Memory B cell (primary cell): ENCODE results near the gene MDN1.
A peak's percentile ranks its signal among the peaks of the same experiment; 100 is the strongest.
"Not testable (repeated sequence)": the region's sequence is repeated elsewhere in the genome, so short reads cannot be mapped to it uniquely, and the experiment has no call there.

Experiments
- ATAC-seq: fragments of 150-1000 bp; cut with Tn5 transposase; 2 replicates; pipeline ENCODE4 v1.10.0; 2021; ENCODE audit warnings: low read depth, mild to moderate bottlenecking, moderate library complexity
- DNase-seq, 2 donors: peaks; one replicate each; pipeline ENCODE4 v3.0.0; 2022; ENCODE audit warnings: low spot score in 2 of 2
- H3K27ac Mint-ChIP-seq: one replicate; pipeline ENCODE4 v1.8.0; 2022; ENCODE audit warnings: mild to moderate bottlenecking, moderate library complexity, mixed read lengths
- H3K27me3 Mint-ChIP-seq: one replicate; pipeline ENCODE4 v1.8.0; 2022; ENCODE audit warnings: mixed read lengths
- H3K36me3 Mint-ChIP-seq: one replicate; pipeline ENCODE4 v1.8.0; 2022; ENCODE audit warnings: mild to moderate bottlenecking, mixed read lengths
- H3K4me1 Mint-ChIP-seq: one replicate; pipeline ENCODE4 v1.8.0; 2022; ENCODE audit warnings: mixed read lengths
- H3K4me3 Mint-ChIP-seq: one replicate; pipeline ENCODE4 v1.8.0; 2022; ENCODE audit warnings: mild to moderate bottlenecking, moderate library complexity, mixed read lengths
- H3K9me3 Mint-ChIP-seq: one replicate; pipeline ENCODE4 v1.8.0; 2022; ENCODE audit warnings: mixed read lengths

Gene MDN1

GRCh38 chr6:89794324-89794723, 25.3 kb downstream of the MDN1 start:
- no peaks in the 10 kb centered on the region for H3K27me3 Mint-ChIP-seq
- H3K36me3 Mint-ChIP-seq: peaks cover 25% of the 10 kb centered on the region
- DNase-seq (no peak), ATAC-seq (no peak)
- H3K27ac Mint-ChIP-seq: no peak overlapping the region
- H3K4me3 Mint-ChIP-seq: no peak overlapping the region
- peaks cover 13% of the 10 kb centered on the region for H3K4me1 Mint-ChIP-seq
- no peaks in the 10 kb centered on the region for H3K9me3 Mint-ChIP-seq

- no peaks in the 10 kb centered on the region for H3K9me3 Mint-ChIP-seq
- no peak for DNase-seq
- no peak for ATAC-seq
- H3K4me3 Mint-ChIP-seq: no peak overlapping the region
- no peaks in the 10 kb centered on the region for H3K27me3 Mint-ChIP-seq
- H3K4me1 Mint-ChIP-seq: peaks cover 13% of the 10 kb centered on the region
- peaks cover 29% of the 10 kb centered on the region for H3K36me3 Mint-ChIP-seq
- H3K27ac Mint-ChIP-seq: no peak overlapping the region
Measured at GRCh38 chr6:89793586-89793985, 26.0 kb downstream of the MDN1 start.

- peak overlapping the region; percentile 2 for H3K4me3 Mint-ChIP-seq
- DNase-seq: no peak
- peaks cover 36% of the 10 kb centered on the region for H3K36me3 Mint-ChIP-seq
- H3K9me3 Mint-ChIP-seq: no peaks in the 10 kb centered on the region
- H3K27me3 Mint-ChIP-seq: no peaks in the 10 kb centered on the region
- no peak overlapping the region for H3K27ac Mint-ChIP-seq
- ATAC-seq: peak; percentile 60
- peaks cover 13% of the 10 kb centered on the region for H3K4me1 Mint-ChIP-seq
Measured at GRCh38 chr6:89792881-89793280, 26.7 kb downstream of the MDN1 start.

GRCh38 chr6:89790403-89790802, 29.2 kb downstream of the MDN1 start:
- Mint-ChIP-seq H3K27ac (no peak overlapping the region), H3K27me3 (no peaks in the 10 kb centered on the region), H3K36me3 (peaks cover 45% of the 10 kb centered on the region), H3K4me3 (no peak overlapping the region), H3K4me1 (peaks cover 13% of the 10 kb centered on the region), H3K9me3 (no peaks in the 10 kb centered on the region)
- ATAC-seq: no peak
- DNase-seq: no peak

GRCh38 chr6:89789980-89790379, 29.6 kb downstream of the MDN1 start:
- Mint-ChIP-seq H3K4me3 (no peak overlapping the region), H3K4me1 (peaks cover 11% of the 10 kb centered on the region), H3K27me3 (no peaks in the 10 kb centered on the region), H3K36me3 (peaks cover 45% of the 10 kb centered on the region), H3K27ac (no peak overlapping the region), H3K9me3 (no peaks in the 10 kb centered on the region)
- no peak for ATAC-seq
- DNase-seq: no peak

- no peak overlapping the region for H3K4me3 Mint-ChIP-seq
- H3K4me1 Mint-ChIP-seq: no peaks in the 10 kb centered on the region
- H3K36me3 Mint-ChIP-seq: peaks cover 52% of the 10 kb centered on the region
- H3K27me3 Mint-ChIP-seq: no peaks in the 10 kb centered on the region
- ATAC-seq (no peak), DNase-seq (no peak)
- no peaks in the 10 kb centered on the region for H3K9me3 Mint-ChIP-seq
- no peak overlapping the region for H3K27ac Mint-ChIP-seq
Measured at GRCh38 chr6:89787660-89788328, 31.8 kb downstream of the MDN1 start.

GRCh38 chr6:89786970-89787369, 32.6 kb downstream of the MDN1 start:
- Mint-ChIP-seq H3K4me1 (no peaks in the 10 kb centered on the region), H3K36me3 (peaks cover 54% of the 10 kb centered on the region), H3K27me3 (no peaks in the 10 kb centered on the region), H3K27ac (no peak overlapping the region), H3K4me3 (no peak overlapping the region), H3K9me3 (no peaks in the 10 kb centered on the region)
- ATAC-seq: no peak
- no peak for DNase-seq

- DNase-seq: no peak
- H3K27ac Mint-ChIP-seq: no peak overlapping the region
- H3K4me1 Mint-ChIP-seq: no peaks in the 10 kb centered on the region
- no peaks in the 10 kb centered on the region for H3K27me3 Mint-ChIP-seq
- peaks cover 64% of the 10 kb centered on the region for H3K36me3 Mint-ChIP-seq
- no peak overlapping the region for H3K4me3 Mint-ChIP-seq
- ATAC-seq: no peak
- no peaks in the 10 kb centered on the region for H3K9me3 Mint-ChIP-seq
Measured at GRCh38 chr6:89784838-89785237, 34.8 kb downstream of the MDN1 start.

GRCh38 chr6:89783293-89783692, 36.3 kb downstream of the MDN1 start:
- not testable (repeated sequence) for H3K9me3 Mint-ChIP-seq, ATAC-seq, H3K4me1 Mint-ChIP-seq, H3K4me3 Mint-ChIP-seq, H3K27me3 Mint-ChIP-seq, DNase-seq, H3K27ac Mint-ChIP-seq
- peaks cover 58% of the 10 kb centered on the region for H3K36me3 Mint-ChIP-seq

- ATAC-seq (no peak), DNase-seq (no peak)
- H3K4me1 Mint-ChIP-seq: no peaks in the 10 kb centered on the region
- H3K27ac Mint-ChIP-seq: no peak overlapping the region
- peaks cover 54% of the 10 kb centered on the region for H3K36me3 Mint-ChIP-seq
- no peaks in the 10 kb centered on the region for H3K27me3 Mint-ChIP-seq
- no peak overlapping the region for H3K4me3 Mint-ChIP-seq
- no peaks in the 10 kb centered on the region for H3K9me3 Mint-ChIP-seq
Measured at GRCh38 chr6:89782222-89782621, 37.4 kb downstream of the MDN1 start.

GRCh38 chr6:89781070-89782034, 38.2 kb downstream of the MDN1 start:
- H3K36me3 Mint-ChIP-seq: peaks cover 50% of the 10 kb centered on the region
- no peak overlapping the region for H3K27ac Mint-ChIP-seq
- H3K9me3 Mint-ChIP-seq: no peaks in the 10 kb centered on the region
- H3K4me1 Mint-ChIP-seq: no peaks in the 10 kb centered on the region
- no peak for DNase-seq
- no peak for ATAC-seq
- no peak overlapping the region for H3K4me3 Mint-ChIP-seq
- no peaks in the 10 kb centered on the region for H3K27me3 Mint-ChIP-seq

- Mint-ChIP-seq H3K4me3 (no peak overlapping the region), H3K9me3 (no peaks in the 10 kb centered on the region), H3K36me3 (peaks cover 35% of the 10 kb centered on the region), H3K27ac (no peak overlapping the region), H3K27me3 (no peaks in the 10 kb centered on the region), H3K4me1 (no peaks in the 10 kb centered on the region)
- ATAC-seq (no peak), DNase-seq (no peak)
Measured at GRCh38 chr6:89777455-89777854, 42.1 kb downstream of the MDN1 start.

GRCh38 chr6:89776583-89777233, 42.9 kb downstream of the MDN1 start:
- Mint-ChIP-seq H3K4me3 (no peak overlapping the region), H3K27me3 (no peaks in the 10 kb centered on the region), H3K36me3 (peaks cover 32% of the 10 kb centered on the region), H3K4me1 (no peaks in the 10 kb centered on the region), H3K9me3 (no peaks in the 10 kb centered on the region), H3K27ac (no peak overlapping the region)
- DNase-seq (no peak), ATAC-seq (no peak)

GRCh38 chr6:89775150-89775549, 44.4 kb downstream of the MDN1 start:
- Mint-ChIP-seq H3K36me3 (peaks cover 30% of the 10 kb centered on the region), H3K27ac (no peak overlapping the region), H3K4me1 (no peaks in the 10 kb centered on the region), H3K4me3 (no peak overlapping the region), H3K9me3 (no peaks in the 10 kb centered on the region), H3K27me3 (no peaks in the 10 kb centered on the region)
- ATAC-seq: no peak
- no peak for DNase-seq
